SH-SY5Y (cell line): ENCODE data around the gene IFNL4.

ENCODE experiments used
- GATA2 ChIP-seq: IDR thresholded peaks from 2 replicates; pipeline ENCODE4 v1.6.1; 2011; ENCODE audit warnings: mild to moderate bottlenecking, low read depth, low read length
- GATA3 ChIP-seq: IDR thresholded peaks from 2 replicates; pipeline ENCODE4 v1.6.1; 2011; ENCODE audit warnings: low read depth, mild to moderate bottlenecking, low read length, moderate library complexity

- no peak for TF ChIP-seq GATA2
- no peak for TF ChIP-seq GATA3
Observed at GRCh38 chr19:39199025-39199424, 49.6 kb downstream of the IFNL4 start.
